K562 (cell line): ENCODE data around the gene UBAC2.

Source experiments
- ELF2 ChIP-seq: fragments of 250-450 bp; sonication (Bioruptor Pico); IDR thresholded peaks from 2 replicates; pipeline ENCODE4 v1.5.0; 2021; ENCODE audit warnings: mild to moderate bottlenecking
- POLR2AphosphoS5 ChIP-seq: IDR thresholded peaks from 2 replicates; pipeline ENCODE4 v1.6.1; 2011; ENCODE audit warnings: mild to moderate bottlenecking, low read depth, low read length, moderate library complexity; ENCODE audit not compliant: control insufficient read depth, insufficient read depth
- SMC3 ChIP-seq: conservative IDR thresholded peaks from 2 replicates; pipeline ENCODE4 v1.6.1; 2011; ENCODE audit warnings: low read depth, low read length, improper control_type of control experiment; ENCODE audit not compliant: insufficient read depth
- TBP ChIP-seq: optimal IDR thresholded peaks from 2 replicates; pipeline ENCODE3; 2011; ENCODE audit warnings: low read depth, low read length, improper control_type of control experiment
- TF ChIP-seq, protein P1 (sequence below), 3 experiments: IDR thresholded peaks in 2 of 3; conservative IDR thresholded peaks in 1 of 3; 2 replicates each; pipeline ENCODE4 v1.5.1; 2011 to 2012; ENCODE audit warnings: low read length in 3 of 3, mild to moderate bottlenecking in 3 of 3, control low read depth in 2 of 3, improper control_type of control experiment in 1 of 3, inconsistent platforms in 1 of 3, low read depth in 1 of 3, mixed read lengths in 1 of 3, moderate library complexity in 1 of 3; ENCODE audit not compliant: insufficient read depth in 2 of 3

DNA sequence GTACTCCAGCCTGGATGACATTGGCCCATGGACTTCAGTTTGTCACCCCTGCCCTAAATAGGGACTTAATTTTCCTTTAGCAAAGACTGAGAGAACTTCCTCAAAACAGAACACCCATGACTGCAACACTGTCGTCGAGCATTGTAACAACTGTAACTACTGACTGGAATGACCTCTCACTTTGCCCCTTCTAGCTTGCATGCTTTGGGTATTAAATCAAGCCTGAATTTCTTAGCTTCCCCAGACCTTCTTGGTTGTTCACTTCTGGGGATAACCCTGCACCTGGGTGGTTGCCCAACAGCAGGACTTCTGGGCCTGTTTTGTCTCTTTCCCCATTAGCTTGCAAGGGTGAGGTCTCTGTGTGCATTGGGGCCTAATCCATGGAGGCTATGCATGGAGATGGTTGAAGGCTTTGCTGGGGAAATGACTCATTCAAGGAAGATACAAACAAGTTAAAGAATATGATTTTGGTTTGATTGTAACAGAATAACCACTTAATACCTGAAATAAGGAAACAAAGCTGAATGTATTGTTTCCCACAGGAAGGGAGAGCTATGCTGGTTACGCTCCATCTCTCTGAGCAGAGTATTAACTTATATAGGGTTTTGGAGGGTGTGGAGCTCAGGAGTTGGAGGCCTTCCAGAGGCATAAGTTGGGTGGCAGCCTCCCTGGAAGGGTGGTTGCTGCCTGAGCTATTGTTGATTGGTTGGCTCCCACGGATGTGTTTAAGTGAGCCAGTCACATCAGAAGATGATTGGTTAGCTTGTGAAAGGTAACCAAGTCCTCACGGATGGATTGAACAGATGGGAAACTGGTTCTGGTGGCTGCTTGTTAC lies 34.7 kb upstream of the UBAC2 start:
- no peak for TF ChIP-seq SMC3
- TF ChIP-seq, protein P1, sequence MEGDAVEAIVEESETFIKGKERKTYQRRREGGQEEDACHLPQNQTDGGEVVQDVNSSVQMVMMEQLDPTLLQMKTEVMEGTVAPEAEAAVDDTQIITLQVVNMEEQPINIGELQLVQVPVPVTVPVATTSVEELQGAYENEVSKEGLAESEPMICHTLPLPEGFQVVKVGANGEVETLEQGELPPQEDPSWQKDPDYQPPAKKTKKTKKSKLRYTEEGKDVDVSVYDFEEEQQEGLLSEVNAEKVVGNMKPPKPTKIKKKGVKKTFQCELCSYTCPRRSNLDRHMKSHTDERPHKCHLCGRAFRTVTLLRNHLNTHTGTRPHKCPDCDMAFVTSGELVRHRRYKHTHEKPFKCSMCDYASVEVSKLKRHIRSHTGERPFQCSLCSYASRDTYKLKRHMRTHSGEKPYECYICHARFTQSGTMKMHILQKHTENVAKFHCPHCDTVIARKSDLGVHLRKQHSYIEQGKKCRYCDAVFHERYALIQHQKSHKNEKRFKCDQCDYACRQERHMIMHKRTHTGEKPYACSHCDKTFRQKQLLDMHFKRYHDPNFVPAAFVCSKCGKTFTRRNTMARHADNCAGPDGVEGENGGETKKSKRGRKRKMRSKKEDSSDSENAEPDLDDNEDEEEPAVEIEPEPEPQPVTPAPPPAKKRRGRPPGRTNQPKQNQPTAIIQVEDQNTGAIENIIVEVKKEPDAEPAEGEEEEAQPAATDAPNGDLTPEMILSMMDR (IDR thresholded peaks at IDR 0.05 in 2 of 3, conservative IDR thresholded peaks at IDR 0.05 in 1 of 3; ENCODE audit: insufficient read depth in 2 of 3, low read depth in 1 of 3, low read length in 3 of 3), result no peak
- no peak for TF ChIP-seq ELF2 (CRISPR knock-in tag)
- TF ChIP-seq TBP, result no peak
- TF ChIP-seq POLR2AphosphoS5, result no peak
